IPS-NIHi7 (cell line): Measurements from ENCODE around the gene ISG20L2.
"Not testable (repeated sequence)": the region's sequence is repeated elsewhere in the genome, so short reads cannot be mapped to it uniquely, and the experiment has no call there.

Source experiments
- DNase-seq: peaks from one replicate; pipeline ENCODE4 v3.0.0; 2012; ENCODE audit warnings: mixed read lengths; ENCODE audit errors: extremely low spot score

ISG20L2 gene, protein sequence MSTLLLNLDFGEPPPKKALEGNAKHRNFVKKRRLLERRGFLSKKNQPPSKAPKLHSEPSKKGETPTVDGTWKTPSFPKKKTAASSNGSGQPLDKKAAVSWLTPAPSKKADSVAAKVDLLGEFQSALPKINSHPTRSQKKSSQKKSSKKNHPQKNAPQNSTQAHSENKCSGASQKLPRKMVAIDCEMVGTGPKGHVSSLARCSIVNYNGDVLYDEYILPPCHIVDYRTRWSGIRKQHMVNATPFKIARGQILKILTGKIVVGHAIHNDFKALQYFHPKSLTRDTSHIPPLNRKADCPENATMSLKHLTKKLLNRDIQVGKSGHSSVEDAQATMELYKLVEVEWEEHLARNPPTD

DNA sequence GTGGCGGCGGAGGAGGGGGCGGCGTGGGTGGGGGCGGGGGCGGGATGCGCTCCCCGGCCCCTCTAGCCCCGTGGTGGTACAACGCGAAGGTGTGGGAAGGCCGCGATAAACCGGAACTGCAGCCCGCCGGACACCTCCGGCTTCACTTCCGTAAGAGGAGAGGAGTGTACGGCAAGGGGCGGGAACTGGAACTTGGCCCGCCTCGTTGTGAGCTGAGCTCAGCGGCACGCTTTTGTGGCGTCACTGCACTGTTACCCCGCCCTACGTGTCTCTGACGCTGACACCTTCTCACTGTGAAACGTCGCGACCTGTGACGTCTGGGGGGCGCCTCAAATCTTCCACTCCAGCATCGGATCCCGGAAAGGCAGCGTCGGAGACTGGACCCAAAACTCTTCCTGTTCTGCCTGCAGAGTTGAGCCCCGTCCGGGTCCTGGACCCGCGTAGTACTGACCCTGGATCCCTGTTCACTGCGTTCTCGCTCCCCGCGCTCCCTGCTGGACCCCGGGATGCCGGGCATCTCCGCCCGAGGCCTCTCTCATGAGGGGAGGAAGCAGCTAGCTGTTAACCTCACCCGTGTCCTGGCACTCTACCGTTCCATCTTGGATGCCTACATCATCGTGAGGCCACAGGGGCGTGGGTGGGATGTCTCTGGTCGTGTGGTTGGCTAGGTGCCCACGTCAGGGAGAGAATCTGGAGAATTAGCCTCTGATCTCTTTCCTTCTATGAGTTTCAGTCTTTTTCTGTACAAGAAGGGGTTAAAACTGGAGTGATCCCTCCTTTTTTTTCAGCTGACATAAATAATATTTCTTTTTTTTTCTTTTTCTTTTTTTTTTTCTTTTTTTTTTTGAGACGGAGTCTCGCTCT is at the start of gene ISG20L2:
ISG20L2 (minus strand) TSS at position 168 of the 864 bp plus-strand sequence. CDS start 1,114 bp downstream, outside the sequence.
- DNase-seq: peak; percentile 88

DNA sequence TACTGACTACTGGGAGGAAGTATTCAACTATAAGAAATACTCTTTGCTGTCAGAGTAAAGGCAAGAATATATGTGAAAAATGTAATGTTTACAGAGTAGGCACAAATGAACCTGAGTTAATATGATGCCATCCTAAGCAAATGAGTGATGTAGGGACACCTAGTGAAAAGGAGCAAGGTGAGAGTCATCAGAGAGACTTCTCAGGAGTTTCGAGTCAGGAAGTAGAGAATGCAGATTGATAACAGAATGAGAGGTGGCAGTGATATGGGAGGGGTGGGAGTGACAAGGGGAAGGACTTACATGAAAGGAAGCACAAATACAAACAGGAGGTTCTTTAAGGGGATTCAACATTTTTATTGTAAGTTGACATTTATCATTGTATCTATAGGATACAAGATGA is 49.0 kb upstream of the ISG20L2 start:
- DNase-seq: no peak

DNA sequence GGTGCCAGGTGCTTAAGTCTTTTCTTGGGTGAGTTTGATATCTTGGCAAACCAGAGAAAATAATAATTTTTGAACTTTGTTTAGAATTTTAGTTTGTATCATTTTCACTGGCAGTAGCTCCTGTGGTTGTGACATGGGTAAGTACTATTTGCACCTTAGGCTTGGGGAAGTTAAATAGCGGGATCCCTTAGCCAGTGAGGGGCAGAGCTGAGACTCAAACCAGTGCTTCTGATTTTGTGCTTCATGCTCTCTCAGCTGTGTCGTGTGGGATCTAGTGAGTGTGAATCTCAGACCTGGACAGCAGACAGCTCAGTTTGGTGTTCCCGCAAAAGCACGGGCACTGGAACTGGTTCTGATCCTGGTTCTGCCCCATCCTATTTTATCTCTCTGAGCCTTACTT is 48.4 kb upstream of the ISG20L2 start:
- DNase-seq: no peak

DNA sequence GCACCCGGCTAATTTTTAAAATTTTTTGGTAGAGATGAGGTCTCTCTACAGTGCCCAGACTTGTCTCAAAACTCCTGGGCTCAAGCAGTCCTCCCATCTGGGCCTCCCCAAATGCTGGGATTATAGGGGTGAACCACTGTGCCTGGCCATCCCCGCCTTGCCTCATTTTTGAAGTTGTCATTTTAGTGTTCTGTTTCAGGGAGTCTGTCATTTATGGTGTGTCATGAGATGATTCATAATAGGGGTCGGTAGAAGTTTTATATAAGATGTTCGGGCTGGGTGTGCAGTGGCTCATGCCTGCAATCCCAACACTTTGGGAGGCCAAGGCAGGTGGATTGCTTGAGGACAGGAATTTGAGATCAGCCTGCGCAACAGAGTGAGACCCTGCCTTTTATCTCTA is 47.2 kb upstream of the ISG20L2 start:
- DNase-seq: no peak

DNA sequence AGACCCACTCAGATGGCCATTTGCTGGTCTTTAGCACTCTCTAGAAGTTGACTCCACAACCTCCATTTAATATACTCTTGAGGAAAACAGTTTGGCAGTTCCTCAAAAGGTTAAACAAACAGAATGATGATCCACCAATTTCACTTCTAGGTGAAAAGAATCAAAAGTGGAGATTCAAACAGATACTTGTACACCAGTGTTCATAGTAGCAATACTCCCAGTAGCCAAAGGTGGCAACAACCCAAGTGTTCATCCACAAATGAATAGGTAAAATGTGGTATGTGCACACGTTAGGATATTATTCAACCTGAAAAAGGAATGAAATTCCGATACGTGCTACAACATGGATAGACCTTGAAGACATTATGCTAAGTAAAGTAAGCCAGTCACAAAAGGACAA is 45.0 kb upstream of the ISG20L2 start:
- no peak for DNase-seq

DNA sequence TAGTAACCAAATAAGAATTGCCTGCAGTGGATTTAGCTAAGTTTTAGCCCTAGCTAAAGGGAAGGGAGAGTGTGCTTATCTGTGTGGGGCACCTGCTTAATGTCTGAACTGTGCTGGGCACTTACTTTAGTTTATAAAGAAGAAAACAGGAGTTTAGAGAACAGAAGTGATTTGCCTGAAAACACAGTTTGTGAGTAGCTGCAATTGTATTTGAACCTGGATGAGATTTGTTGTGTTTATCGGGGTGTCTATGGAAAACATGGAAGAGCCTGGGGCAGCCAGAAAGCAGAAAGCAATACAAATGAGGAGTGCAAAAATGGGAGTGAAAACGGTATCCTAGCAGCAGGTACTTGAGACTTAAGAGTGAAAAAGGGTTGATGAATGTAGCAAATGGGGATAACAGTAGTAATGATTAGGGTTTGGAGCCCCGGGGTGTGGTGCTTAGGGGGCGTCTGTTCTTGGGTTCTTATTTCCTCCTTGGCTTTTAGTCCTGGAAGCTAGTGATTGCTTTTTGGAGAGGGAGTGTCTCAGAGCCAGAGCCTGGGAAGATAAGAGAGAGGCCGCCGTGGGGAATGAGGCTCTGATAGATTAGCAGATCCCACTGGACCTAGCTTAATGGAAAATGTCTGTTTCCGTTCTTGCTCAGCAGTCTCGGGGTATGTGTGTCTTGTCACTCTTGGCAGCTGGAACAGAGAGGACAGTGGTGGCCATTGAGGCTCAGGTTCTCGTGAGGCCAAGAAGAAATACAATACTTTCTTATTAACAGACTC is 44.3 kb upstream of the ISG20L2 start:
- no peak for DNase-seq

DNA sequence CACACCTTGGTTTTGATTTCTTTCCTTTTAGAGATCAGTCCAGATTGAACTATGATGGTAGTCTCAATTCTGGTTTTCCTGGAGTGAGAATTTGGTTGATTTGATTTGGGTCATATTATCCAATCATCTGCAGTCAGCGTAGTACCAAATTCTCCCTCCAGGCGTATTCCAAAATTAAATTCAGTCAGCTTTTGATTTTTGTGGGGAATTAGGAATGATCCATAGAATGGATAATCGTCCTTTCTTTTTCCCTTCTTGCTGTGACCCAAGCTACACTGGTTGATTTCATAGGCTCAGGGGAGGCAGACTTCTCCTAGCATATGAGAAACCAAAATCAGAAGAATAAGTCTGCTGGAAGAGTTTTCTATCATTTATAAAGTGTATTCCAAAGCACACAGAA is 43.7 kb upstream of the ISG20L2 start:
- DNase-seq: no peak

DNA sequence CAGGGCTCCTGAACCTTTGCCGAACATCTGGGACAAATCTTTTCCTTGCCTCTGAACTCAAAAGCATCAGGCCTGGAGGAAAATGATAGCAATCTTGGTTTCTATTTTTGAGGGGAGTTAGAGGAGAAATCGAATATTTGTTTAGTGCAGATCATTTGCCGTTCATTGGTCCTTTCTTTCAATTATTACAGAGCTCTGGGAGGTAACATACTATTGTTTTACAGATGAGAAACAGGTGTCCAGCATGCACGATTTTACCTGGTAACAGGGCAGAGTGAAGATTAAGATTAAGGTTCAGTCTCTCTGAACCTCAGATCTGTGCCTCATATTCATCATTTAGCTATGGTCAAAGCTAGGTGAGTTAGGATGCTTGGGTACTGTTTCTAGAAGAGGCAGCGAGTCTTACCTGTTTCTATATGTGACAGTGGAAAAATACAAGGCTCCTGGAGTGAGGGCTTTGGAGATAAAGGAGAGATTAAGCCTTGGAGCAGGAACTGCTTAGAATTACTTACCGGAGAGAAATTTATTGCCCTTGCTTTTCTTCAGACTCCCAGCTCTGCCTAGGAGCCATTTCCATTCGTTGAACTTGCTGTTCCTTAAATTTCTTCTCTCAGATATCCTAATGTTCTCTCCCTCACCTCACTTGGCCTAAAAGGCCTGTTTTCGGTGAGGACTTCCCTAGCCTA is 40.2 kb upstream of the ISG20L2 start:
- DNase-seq: no peak

DNA sequence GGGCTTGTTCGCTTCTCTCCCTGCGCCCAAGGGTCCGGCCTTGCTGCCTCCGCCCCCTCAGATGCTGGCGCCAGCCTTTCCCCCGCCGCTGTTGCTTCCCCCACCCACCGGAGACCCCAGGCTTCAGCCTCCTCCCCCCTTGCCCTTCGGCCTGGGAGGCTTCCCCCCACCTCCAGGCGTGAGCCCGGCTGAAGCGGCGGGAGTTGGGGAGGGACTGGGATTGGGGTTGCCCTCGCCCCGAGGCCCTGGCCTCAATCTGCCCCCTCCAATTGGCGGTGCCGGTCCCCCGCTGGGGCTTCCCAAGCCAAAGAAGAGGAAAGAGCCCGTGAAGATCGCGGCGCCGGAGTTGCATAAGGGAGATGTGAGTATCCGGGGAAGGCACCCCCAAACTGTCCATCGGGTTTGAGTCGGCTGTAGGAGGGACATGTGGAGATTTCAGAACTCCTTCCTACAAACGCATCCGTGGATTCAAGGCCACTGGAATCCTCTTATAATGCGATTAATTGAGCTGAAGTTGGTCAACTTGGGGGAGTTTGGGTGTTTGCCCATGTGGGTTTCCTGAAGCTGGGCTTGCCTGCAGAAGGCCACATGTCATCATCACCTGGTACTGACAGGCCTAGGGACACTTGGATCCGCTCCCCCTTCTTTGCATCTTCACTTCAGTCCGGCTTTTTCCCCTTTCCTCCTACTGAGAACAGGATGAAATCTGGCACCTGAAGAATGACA is 39.5 kb upstream of the ISG20L2 start:
- no peak for DNase-seq

DNA sequence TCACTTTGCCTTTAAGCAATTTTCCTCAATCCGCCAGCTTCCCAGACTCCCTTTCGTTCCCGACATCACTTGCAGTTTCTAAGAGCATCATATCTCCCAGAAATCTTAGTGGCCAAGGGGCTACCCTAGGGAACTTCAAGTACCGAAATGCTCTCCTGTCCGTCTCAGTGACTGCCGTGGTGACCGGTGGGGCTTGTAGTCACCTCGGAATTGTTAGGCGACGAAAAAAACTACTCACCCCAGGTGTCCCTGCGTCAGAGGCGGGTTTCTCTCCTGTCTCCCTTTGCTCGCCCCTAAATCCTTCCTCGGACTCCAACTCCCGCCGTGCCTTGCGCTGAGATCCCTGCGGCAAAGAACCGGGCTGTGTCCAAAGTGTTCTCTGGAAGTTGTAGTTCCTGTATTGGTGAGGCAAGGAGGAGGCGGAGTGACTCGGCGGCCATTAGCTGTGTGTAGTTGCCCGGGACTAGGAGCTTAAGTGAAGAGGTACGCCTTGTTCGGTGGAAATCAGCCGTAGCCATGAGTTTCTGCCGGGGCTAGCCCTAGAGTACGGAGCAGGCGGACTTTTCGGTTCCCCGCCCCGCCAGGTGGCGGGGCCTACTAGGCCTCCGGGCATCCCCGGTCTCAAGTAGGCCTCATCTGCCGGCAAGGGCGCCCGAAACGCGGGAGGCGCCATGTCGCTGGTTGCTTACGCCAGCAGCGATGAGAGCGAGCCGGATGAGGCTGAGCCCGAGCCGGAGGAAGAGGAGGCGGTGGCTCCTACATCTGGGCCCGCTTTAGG is 38.7 kb upstream of the ISG20L2 start, which contains the start of gene PRCC:
PRCC (plus strand) TSS at position 435 of the 778 bp plus-strand sequence; CDS start at position 672, 237 bp downstream.
- peak; percentile 89 for DNase-seq

DNA sequence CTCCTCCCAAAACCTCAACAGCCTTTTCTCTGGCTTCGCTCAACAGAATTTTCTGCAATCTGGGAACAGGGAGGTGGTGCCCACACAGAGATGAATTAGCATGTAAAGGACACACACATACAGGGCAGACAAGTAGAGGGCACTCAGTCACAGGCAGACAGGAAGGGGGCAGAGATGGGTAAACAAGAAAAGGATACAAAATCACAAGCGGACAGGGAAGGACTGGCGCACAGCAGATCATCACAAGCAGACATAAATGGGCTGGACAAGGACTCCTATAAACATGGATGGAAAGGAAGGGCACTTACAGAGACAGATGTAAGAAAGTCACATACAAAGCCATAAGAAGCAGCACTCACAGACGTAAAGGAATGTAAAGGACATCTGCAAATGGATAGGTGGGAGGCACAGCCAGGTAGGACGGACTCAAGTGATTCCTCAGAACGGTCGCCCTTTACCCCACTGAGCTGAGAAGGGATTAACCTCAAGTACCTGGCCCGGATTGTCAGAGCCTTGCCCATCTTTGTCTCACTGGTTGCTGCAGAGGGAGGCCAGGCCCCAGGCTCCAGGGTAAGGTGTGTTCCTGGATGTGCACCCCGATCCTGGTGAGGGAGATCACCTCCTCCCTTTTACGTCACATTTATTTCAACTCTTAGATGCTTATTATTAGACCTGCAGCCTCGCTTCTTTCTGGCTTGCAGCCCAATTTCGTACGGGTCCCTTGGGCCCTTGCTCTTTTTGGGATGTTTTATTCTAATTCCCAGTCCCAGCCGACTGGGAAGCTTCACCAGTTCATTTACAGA is 37.9 kb upstream of the ISG20L2 start:
- DNase-seq: no peak

DNA sequence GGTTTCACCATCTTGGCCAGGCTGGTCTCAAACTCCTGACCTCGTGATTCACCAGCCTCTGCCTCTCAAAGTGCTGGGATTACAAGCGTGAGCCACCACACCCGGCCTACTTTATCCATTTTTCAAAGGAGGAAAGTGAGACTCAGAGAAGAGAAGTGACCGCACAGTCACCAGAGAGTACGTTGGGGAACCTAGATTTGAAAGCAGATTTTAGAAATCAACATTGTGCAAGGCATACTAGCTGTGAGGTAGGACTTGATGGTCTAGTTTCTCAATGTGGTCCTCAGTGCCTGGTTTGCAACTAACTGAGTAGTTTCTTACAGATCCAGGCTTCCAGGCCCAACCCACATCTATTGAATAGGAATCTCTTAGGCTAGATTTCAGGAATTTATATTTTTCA is 37.1 kb upstream of the ISG20L2 start:
- no peak for DNase-seq

DNA sequence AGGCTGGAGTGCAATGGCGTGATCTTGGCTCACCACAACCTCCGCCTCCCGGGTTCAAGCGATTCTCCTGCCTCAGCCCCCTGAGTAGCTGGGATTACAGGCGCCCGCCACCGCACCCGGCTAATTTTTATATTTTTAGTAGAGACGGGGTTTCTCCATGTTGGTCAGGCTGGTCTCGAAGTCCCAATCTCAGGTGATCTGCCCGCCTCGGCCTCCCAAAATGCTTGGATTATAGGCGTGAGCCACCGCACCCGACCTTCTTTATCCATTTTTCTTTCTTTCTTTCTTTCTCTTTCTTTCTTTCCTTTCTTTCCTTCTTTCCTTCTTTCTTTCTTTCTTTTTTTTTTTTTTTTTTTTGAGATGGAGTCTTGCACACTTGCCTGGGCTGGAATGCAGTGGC is 36.6 kb upstream of the ISG20L2 start:
- DNase-seq: not testable (repeated sequence)

DNA sequence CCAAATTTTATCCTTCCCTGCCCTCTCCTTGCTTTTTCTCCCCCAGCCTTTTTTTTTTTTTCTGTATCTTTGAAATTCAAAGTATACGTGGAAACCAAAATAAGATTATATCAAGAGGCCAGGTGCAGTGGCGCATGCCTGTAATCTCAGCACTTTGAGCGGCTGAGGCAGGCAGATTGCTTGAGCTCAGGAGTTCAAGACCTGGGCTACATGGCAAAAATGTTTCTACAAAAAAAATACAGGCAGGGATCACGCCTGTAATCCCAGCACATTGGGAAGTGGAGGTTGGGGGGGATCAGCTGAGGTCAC is 32.2 kb upstream of the ISG20L2 start:
- no peak for DNase-seq

DNA sequence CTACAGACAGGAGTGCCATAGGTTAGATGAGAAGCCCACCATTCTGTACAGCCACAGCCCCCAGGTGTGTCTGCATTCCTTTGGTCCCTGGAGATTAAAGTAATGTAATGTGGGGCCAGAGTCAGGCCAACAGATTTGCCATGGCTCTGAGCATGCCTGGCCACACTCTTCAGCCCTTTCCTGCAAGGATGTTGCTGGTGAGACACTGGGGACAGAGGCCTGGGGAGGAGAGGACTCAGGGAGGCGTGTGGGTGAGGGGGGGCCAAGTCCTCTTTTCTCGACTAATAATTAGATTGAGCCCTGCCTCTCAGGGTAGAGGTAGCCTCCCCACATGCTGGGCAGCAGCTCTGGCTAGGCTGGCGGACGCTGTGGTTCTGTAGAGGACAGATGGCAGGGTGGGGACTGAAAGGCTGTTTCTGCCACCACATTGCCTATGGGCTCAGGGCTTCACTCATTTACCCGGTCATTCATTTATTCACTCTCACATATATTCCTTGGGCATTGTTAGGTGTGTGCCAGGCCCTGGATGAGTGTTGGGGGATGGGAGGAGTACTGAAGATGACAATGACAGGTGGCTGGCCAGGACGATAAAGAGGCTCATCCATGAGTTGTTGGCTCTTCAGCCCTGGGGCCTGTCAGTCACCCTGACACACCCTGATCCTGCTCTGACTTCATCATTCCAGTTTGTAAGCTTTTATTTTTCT is 31.7 kb upstream of the ISG20L2 start:
- DNase-seq: no peak

DNA sequence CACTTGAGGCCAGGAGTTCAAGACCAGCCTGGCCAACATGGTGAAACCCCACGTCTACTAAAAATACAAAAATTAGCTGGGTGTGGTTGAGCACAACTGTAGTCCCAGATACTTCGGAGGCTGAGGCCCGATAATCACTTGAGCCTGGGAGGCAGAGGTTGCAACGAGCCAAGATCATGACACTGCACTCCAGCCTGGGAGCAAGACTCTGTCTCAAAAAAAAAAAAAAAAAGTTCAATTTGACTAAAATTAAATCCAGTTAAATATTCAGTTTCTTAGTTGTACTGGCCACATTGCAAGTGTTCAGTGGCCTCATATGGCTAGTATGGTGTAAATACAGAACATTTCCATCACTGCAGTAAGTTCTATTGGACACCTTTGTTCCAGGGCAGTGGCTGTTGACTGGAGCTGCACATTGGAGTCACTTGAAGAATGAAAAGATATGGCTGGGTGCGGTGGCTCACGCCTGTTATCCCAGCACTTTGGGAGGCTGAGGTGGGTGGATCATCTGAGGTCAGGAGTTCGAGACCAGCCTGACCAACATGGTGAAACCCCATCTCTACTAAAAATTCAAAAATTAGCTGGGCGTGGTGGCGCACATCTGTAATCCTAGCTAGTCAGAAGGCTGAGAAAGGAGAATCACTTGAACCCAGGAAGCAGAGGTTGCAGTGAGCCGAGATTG is 29.1 kb upstream of the ISG20L2 start:
- not testable (repeated sequence) for DNase-seq

DNA sequence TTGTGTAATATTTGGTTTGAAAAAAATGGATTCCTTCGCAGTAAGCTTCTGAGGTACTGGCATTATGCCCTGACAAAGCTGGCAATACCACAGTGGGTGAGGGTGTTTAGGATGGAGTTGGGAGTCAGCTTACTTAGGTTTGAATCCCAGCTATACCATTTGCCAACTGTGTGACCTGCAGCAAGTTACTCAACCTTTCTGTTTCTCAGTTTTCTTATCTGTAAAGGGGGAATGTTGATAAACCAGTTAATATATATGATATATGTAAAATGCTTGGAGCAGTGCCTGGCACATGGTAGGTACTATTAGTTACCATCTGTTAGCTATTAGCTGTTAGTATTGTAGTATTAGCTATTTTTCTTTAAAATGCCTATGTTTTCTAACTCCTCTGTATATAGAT is 27.8 kb upstream of the ISG20L2 start:
- no peak for DNase-seq

DNA sequence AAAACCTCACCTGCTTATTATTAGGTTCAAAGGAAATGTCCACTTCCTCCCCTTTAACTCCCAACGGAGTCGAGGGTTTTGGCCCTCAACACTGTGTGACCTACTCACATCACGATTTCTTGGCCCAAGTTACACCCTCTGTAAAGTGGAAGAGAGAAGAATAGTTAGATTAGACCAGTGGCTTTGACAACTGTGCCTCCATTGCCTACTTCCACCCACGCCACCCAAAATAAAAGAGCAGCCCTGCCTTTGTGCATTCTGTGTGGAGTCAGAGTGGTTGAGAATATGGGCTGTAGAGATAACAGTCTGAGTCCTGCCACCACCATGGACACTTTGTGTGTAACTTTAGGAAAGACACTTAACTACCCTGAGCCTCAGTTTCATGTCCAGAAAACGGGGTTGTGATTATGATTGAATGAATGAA is 27.0 kb upstream of the ISG20L2 start:
- DNase-seq: no peak
